Measurements from ENCODE around the gene PPP6R3. TPM values are rescaled to one million over a fixed set of nuclear protein-coding genes. Genes with fewer than 3 reads are reported as not detected.

The PPP6R3 gene
- total and polyA plus RNA-seq, 10 of the 15 experiments (the other 5 are each of a cell fraction or from before 2014, with no cell fraction given) = 12.4 to 123 (median 74.1) TPM

GRCh38 chr11:68501813-68502212 is 41.3 kb downstream of the PPP6R3 start:
- no peak for FAIRE-seq
- no peak for ATAC-seq
- ChIA-PET CTCF (no interaction called here), POLR2A (no interaction called here), SMC1A (ENCODE audit: uncharacterized antibody, unreplicated experiment) (no interaction called here), RAD21 (ENCODE audit: unreplicated experiment) (no interaction called here)
- 97% methylated on average over 6 of the region's 6 CpGs for WGBS (ENCODE audit: insufficient coverage, insufficient replicate concordance, low lambda C conversion rate, missing lambda C conversion rate)
- Histone ChIP-seq H3K4me3 (no peak overlapping the region), H3K4me1 (ENCODE audit: control insufficient read depth, insufficient read depth, low read length) (peaks cover 44% of the 10 kb centered on the region), H2AFZ (ENCODE audit: control insufficient read depth, low read depth, low read length) (no peak overlapping the region), H3K27ac (ENCODE audit: control insufficient read depth, insufficient read depth) (peak overlapping the region; percentile 18; the same call in 1 of the 2 replicates), H4K20me1 (ENCODE audit: control insufficient read depth, insufficient read depth) (peaks cover 3% of the 10 kb centered on the region; the same call in 1 of the 2 replicates), H3K36me3 (ENCODE audit: control insufficient read depth in 2 of 2, insufficient read depth in 2 of 2, low read length in 1 of 2) (peaks cover 0 to 4% of the 10 kb centered on the region in 2 experiments; a peak in 1 of 4 replicates), H3K4me2 (ENCODE audit: control insufficient read depth, insufficient read depth) (no peak overlapping the region), H3K9me3 (replicated peaks; ENCODE audit: control insufficient read depth, insufficient read depth, low read length) (no peaks in the 10 kb centered on the region), H3K9ac (ENCODE audit: control insufficient read depth, insufficient read depth, low read length) (no peak overlapping the region), H3K27me3 (replicated peaks in 1 of 2; ENCODE audit: control insufficient read depth in 2 of 2, insufficient read depth in 2 of 2, low read length in 1 of 2) (no peaks in the 10 kb centered on the region), H3K79me2 (ENCODE audit: control insufficient read depth, insufficient read depth, low read length) (peaks cover 97% of the 10 kb centered on the region)
- TF ChIP-seq ESRRA (IDR thresholded peaks at IDR 0.05; ENCODE audit: low read length) (no peak), TCF7 (IDR thresholded peaks at IDR 0.05; ENCODE audit: borderline replicate concordance) (no peak), NBN (IDR thresholded peaks at IDR 0.05) (no peak), IKZF2 (IDR thresholded peaks at IDR 0.05) (no peak), KAT2A (conservative IDR thresholded peaks at IDR 0.05; ENCODE audit: control insufficient read depth, low read depth, low read length) (no peak), USF2 (IDR thresholded peaks at IDR 0.05; ENCODE audit: borderline replicate concordance, low read depth, low read length) (no peak), USF1 (IDR thresholded peaks at IDR 0.05; ENCODE audit: borderline replicate concordance, extremely low read length, insufficient read depth, low read depth, low read length) (no peak), ZNF274 (IDR thresholded peaks at IDR 0.05; ENCODE audit: insufficient read depth, insufficient read length) (no peak), SPI1 (IDR thresholded peaks at IDR 0.05; ENCODE audit: borderline replicate concordance, insufficient read depth, low read depth, low read length) (no peak), ZNF24 (IDR thresholded peaks at IDR 0.05) (no peak), BCL11A (IDR thresholded peaks at IDR 0.05; ENCODE audit: low read depth, low read length) (no peak), RELB (IDR thresholded peaks at IDR 0.05; ENCODE audit: low read depth) (no peak)
- in situ Hi-C loops (cut with MboI) (no loop called here), intact Hi-C loops (cut with micrococcal nuclease; ENCODE audit: unreplicated experiment) (no loop called here)
- DNase-seq (ENCODE audit: low read depth, low spot score) = no peak
- BruUV-seq (replicated peaks) = no TSS peak
